Hematopoietic multipotent progenitor cell treated with erythropoietin and hydrocortisone succinate and interleukin-3 and kit ligand, for 15 days (in vitro differentiated cells): ENCODE results near the gene CACNA1C.

Experiments
- DNase-seq: peaks from one replicate; pipeline ENCODE4 v3.0.0-alpha.2; 2015; ENCODE audit warnings: low spot score

Gene CACNA1C

GRCh38 chr12:2052826-2053678 lies at the start of gene CACNA1C:
Gene CACNA1C (plus strand): TSS chr12:2052987. CDS start chr12:2053563, 576 bp downstream.
- no peak for DNase-seq

- DNase-seq: no peak
Observed at GRCh38 chr12:2003676-2004112, 49.1 kb upstream of the CACNA1C start.

DNA sequence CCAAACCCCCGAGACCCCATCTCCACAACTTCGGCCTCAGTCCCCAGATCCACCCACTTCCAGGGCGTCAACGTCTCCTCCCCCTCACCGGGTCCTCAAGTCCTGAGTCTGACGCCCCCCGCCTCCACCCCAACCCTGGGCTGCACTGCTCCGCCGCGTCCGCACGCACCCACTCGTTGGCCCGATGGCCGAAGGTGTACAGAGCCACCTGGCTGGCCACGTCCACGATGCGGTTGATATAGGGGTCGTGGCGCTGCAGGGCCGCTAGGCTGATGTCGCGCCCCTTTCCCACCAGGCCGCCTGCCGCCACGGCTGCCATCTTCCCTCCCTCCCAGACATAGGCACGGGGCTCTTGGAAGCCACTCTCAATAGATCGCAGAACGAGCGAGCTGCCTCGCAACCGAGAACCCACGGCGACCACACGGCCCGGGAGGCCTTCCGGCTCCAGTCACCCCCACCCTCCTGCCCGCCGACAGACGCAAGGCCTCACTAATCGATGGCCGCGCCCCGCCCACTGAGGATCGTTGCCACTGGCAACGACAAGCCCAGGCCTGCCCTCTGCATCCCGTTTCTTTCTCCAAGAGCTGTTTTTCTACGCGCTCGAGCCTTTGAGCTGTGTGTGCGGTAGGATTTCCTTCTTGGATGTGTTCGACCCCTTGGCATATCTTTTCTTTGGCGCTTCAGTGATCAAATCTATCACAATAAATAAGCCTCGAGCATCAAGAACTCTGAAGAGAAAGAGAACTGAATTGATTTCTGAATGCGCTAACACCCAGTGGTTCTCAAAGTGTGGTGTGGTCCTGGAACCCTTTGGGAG lies 48.5 kb upstream of the CACNA1C start, which contains the start of gene DCP1B:
Gene DCP1B, minus strand, starts transcription at position 345 of the 817 bp plus-strand sequence. Its CDS starts 26 bp downstream, at position 319.
- DNase-seq: peak; percentile 95

- no peak for DNase-seq
Observed at GRCh38 chr12:2008677-2009076, 44.1 kb upstream of the CACNA1C start.

DNA sequence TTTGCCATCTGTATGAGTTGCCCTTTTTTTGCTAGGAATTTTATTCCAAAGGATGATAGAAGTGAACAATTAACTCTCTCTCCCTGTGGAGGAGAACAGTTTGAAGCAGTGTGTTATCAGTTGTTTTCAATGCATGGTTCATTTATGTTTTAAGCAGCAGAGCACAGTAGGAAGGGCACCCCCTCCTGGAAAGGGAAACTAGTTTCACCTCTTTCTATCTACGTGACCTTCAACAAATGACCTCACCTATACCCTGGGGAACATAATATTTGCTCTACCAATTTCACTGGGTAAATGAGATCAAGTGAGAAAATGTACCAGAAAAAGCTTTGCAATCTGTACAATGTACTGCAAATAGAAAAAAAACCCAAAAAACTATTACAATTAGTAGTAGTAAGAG lies 43.2 kb upstream of the CACNA1C start:
- peak; percentile 66 for DNase-seq

GRCh38 chr12:2011643-2012607 lies 40.9 kb upstream of the CACNA1C start:
- DNase-seq: no peak

DNA sequence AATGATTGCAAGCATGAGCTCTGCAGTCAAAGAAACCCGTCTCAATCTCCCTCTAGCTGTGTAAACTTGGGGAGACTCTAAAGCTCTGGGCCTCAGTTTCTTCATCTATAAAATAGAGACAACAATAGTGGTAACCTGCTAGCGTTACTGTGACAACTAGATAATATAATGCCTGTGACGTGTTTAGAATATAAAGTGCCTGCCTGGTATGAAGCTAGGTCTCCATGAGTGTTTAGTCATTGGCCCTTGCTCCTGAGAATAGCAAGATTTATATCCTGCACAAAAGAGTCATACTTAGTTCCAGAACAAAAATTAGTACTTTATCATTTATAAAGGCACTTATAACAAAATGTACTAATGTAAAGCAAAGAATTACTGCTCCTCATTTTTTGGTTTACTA lies 39.7 kb upstream of the CACNA1C start:
- no peak for DNase-seq

GRCh38 chr12:2013527-2014223 lies 39.1 kb upstream of the CACNA1C start:
- no peak for DNase-seq

- DNase-seq: no peak
Observed at GRCh38 chr12:2014231-2014630, 38.6 kb upstream of the CACNA1C start.

DNA sequence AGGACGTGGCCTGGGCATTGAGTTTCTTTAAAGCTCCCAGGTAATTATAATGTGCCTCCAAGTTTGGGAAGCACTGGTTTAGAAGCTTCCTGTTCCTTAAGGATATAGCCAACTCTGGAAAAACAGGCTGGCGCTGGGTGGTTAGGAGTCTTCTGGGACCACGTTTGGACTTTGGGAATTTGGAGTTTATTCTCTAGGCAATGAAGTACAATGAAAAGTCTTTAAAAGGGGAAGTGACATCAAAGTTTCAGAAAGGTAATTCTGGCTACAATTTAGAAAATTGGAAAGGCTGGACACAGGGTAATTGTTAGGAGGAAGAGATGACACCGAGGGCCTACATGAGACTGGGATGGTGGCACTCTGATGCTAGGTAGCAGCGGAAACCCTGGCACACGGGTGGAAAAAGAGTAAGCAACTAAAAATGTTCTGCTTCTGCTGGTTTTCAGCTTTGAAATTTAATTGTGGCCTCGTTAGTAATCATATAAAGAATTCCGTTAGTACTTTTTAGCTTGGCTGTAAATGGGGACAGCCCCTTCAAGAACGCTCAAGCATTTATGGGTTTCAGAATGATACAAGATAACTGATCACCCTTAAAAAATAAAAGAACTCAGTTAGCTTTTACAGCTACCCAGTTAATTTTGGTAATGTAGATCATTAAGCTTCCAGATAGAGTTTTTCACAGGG lies 35.8 kb upstream of the CACNA1C start:
- no peak for DNase-seq

DNA sequence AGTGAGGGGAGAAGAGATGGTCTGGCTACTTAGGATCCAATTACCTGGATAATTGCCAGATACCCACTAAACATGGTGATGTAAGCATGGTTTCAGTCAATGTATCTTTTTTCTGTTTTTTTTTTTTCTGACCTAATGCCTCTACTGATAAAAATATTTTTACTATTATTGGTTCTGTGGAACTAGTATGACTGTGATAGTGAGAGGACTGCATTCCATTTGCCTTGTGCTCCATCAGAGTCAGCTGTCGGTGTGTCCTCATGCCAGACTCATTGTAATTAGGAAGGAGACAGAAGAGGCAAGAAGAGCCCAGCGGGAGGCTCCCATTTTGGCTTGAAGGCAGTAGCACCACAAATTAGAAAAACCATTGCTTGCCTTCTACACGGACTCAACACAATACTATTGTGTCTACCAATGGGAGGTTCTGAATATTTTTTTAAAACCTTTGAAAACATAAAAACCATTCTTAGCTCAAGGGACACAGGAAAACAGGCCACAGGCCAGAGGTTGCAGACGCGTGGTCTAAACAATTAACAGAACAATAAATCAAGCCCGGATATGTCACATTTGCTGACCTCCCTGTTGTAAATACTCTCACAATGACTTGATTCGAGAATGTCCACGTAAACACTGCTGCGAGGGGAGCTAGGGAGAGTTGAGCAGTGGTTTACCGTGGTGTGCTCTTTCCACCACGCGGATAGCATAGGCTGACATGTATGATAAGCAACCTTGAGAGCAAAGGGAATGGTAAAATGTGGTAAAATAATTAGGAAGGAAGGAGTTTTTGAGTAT lies 35.0 kb upstream of the CACNA1C start:
- no peak for DNase-seq

GRCh38 chr12:2018391-2018790 lies 34.4 kb upstream of the CACNA1C start:
- no peak for DNase-seq

- DNase-seq: no peak
Observed at GRCh38 chr12:2019126-2019525, 33.7 kb upstream of the CACNA1C start.

GRCh38 chr12:2020511-2020910 lies 32.3 kb upstream of the CACNA1C start:
- DNase-seq: no peak

GRCh38 chr12:2023365-2023764 lies 29.4 kb upstream of the CACNA1C start:
- DNase-seq: no peak

DNA sequence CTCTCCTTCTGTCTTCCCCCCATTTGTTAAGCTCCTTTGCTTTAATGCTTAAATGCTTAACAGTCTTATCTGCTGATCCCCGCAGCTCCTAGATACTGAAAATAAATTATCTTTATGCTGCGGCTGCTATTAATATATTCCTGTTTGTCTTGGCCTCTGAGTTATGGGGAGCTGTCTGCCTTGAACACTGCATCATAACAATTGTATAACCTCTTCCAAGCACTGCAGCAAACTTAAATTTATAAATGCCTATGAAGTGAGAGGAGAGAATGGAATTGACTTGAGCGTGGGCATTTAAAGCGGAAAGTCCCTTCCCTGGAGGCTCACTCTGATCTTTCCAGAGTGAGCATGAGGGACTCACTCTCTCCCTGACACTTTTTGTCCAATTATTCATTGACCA lies 25.4 kb upstream of the CACNA1C start:
- no peak for DNase-seq

GRCh38 chr12:2029851-2030250 lies 22.9 kb upstream of the CACNA1C start:
- peak; percentile 47 for DNase-seq

- no peak for DNase-seq
Observed at GRCh38 chr12:2032506-2032905, 20.3 kb upstream of the CACNA1C start.

DNA sequence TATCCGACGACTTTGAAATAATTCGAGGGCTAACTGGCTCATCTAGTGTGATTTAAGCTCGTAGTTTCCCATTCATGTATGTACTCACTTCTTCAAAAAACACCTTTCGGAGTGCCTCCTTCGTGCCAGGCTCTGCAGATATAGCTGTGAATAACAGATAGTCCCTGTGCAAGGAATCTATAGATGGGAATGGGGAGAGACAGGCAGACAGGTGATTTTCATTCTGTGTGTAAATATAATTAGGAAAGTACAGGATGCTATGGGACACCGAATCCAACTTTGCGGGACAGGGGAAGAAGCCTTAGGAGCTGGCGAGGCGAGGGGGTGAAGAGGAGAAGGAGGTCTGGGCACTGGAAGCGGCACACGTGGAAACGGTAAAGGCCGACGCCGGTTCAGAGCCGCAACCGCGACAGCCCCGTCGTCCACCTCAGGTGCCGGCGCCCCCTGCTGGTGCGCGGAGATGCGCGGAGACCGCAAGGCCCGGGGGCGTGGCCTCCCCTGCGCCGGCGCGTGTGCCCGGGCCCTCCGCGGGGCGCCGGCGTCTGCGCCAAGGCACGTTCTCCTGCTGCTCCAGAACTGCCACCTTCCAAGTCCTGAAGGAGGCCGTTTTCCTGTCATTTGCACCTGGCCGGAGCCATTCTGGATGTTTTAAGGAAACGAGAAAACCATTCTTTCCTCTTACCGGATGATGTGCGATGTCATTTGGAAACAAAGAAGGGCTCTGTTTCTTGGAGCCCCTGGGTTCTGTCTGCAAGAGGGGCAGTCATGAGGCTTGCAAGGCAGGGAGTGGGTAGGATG lies 18.0 kb upstream of the CACNA1C start:
- peak; percentile 92 for DNase-seq
